Stimulated activated CD4-positive, alpha-beta T cell treated with anti-CD3 and anti-CD28 coated beads, Interleukin-15, amount 100 ng/mL, for 48 hours (primary cell): Measurements from ENCODE around the gene CHRNA1.

Experiments
- DNase-seq, 2 donors: peaks; one replicate each; pipeline ENCODE4 v3.0.0-alpha.2; 2020; ENCODE audit warnings: low read depth in 2 of 2

The CHRNA1 gene

GRCh38 chr2:174764280-174765255 lies at the start of gene CHRNA1:
TSS of gene CHRNA1 (minus strand) at chr2:174764472. CDS start at chr2:174764394, 78 bp downstream.
- no peak for DNase-seq

DNA sequence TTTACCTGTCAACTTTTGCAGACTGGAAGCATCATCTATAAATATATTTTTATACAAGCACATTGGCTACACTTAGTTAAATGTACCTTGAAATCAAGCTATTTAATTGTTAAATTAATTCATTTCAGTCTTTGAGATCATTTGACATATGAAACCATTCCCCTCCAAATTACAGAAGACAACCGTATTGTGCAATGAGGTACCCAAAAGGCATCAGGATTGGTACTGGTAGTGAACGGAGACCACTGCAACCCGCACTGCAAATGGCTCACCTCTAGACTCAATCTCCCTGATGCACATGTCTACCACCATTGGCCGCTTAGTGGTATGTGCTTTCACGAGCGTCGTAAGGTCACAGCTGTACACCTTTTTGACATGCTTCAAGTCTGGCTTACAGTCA lies 47.8 kb upstream of the CHRNA1 start:
- DNase-seq = no peak

DNA sequence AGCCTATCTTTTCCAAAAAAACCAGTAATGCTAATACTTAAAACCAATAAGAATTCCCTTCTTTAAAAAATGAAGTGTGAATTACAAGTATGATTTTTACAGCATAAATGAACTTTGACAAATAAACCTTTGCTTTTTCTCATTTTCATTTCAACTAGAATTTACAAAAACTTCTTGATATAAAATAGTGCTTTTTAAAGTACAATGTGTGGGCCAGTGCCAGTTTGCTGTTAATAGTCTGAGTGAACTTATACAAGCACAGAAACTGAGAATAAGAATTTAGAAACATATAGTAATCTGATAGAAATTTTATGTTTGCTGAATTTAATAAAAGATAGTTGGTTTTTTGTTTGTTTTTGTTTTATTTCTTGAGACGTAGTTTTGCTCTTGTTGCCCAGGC lies 43.7 kb upstream of the CHRNA1 start:
- no peak for DNase-seq

GRCh38 chr2:174805803-174806202 lies 41.5 kb upstream of the CHRNA1 start:
- no peak for DNase-seq

- DNase-seq = no peak
Observed at GRCh38 chr2:174802459-174802858, 38.2 kb upstream of the CHRNA1 start.

GRCh38 chr2:174800436-174801205 lies 36.3 kb upstream of the CHRNA1 start:
- DNase-seq = no peak

GRCh38 chr2:174798801-174799200 lies 34.5 kb upstream of the CHRNA1 start:
- no peak for DNase-seq

- DNase-seq = no peak
Observed at GRCh38 chr2:174797781-174798276, 33.6 kb upstream of the CHRNA1 start.

DNA sequence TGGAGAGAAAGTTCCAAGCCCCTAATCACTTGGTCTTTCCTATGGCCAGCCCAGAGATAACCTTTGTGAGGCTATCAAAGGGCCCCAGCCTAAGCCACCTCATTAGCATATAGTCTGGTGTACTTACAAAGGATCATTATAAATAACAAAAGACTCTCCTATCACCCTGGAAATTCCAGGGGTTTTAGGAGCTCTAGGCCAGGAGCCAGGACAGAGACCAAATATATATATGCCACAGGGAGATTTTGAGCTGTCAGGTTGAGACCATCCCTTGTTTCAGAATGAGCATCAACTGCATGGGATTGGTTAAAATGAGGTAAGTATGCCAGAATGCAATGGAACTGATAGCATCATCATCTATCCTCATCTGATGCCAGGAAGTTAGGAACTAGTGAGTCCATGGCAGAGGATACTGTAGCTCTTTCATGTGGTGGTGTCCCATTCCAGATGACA lies 32.1 kb upstream of the CHRNA1 start:
- DNase-seq = no peak

DNA sequence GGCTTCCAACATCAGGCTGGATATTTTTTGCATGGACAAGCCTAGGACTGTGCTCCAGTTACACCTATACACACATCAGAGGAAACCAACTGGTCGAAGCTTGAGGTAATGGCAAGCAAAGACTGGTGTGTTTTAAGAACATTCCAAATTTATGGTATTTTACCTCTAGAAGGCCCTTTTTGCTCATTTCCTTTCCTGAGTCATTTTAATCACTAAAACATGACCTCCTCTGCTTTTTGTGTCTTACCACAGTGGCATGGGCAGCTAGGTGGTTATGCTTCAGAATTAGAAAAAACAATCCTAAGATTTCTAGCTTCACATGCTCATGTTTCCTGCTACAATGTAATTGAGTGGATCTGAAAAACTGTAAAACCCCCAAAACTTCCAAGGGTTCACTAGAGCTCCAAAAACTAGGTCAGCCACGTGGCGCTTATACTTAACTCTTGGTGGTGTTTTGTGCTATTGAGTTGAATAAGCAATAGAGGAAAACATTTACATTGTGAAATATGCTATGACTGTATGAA lies 30.6 kb upstream of the CHRNA1 start:
- peak in 1 of 2 donors; percentile 3 for DNase-seq

GRCh38 chr2:174792309-174793025 lies 28.2 kb upstream of the CHRNA1 start:
- no peak for DNase-seq

- no peak for DNase-seq
Observed at GRCh38 chr2:174791746-174792280, 27.5 kb upstream of the CHRNA1 start.

- DNase-seq = no peak
Observed at GRCh38 chr2:174791020-174791419, 26.7 kb upstream of the CHRNA1 start.

DNA sequence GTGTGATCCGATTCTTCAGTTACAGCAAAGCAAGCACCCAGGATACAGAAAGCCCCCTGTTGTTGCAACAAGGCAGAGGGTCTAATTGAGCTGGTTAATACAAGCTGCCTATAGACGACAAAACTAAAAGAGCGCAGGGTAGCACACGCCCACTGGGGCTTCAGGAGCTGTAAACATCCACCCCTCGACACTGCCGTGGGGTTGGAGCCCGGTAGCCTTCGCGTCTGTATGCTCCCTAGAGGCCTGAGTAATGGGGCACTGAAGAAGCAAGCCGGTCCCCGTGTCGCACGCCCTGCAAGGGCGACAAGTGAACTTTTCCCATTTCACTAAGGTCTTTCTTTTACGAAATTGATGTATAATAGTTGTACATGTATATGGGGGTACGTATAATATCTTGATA lies 24.7 kb upstream of the CHRNA1 start:
- DNase-seq = no peak

DNA sequence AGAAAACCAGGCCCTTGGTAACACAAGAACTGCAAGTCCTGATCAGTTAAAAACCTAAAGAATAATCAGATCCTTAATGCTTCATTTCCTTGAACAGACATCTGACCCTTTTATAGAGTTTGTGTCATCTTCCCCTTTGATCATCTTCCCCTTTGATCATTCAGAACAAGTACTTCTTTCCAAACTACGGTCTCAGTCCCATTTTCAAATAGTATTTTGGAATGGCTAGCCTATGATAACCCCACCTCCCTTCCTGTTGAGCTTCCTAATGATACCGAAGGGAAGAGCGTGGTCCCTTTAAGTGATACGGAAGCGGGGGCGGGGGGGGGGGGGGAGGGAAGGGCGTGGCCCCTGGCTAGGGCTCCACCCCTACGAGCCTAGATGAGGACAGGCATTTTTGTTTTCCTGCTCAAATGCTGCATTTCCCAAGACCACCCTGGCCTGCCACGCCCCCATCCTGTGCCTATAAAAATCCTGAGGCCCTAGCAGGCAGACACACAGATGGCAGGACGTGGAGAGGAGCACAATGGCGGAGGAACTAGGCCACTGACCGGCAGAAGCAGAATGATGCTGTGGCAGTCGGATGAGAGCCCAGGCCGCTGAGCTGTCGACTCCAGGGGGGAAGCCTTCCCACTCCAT lies 24.1 kb upstream of the CHRNA1 start:
- DNase-seq = no peak

- DNase-seq = no peak
Observed at GRCh38 chr2:174787487-174788205, 23.4 kb upstream of the CHRNA1 start.

GRCh38 chr2:174786066-174786725 lies 21.9 kb upstream of the CHRNA1 start:
- no peak for DNase-seq

DNA sequence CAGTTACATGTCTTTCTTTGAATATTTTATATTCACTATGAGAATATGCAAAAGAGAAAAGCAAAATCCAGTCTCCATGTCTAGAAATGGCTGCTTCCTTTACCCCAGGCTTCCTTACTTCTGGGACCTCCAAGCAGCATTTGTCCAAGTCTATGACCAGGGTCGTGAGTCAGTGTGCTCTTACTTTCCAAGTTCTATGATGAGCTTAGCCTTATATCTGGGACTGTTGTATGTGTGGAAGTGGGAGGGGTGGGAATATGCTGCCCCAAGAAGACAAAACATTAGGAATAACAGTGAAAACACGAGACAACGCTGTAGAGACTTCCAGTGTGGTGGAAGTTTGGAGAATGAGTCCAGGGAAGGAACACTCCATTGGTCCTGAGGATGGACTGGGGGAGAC lies 21.2 kb upstream of the CHRNA1 start:
- no peak for DNase-seq

DNA sequence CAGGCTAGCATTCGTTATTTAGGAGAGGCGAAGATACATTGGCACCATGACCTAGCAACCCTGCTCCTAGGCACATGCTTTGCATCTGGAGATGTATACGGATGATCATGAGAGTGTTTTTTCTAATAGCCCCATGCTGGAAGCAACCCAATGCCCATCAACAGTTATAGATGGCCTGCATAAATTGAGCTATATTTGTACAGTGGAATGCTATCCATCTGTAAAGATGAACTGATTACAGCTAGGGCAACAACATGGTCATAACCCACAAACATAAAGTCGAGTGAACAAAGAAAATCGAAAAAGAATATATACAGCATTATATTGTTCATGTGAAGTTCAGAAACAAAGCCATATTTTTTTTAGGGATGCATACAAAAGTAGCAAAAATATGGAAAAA lies 20.6 kb upstream of the CHRNA1 start:
- DNase-seq = no peak

DNA sequence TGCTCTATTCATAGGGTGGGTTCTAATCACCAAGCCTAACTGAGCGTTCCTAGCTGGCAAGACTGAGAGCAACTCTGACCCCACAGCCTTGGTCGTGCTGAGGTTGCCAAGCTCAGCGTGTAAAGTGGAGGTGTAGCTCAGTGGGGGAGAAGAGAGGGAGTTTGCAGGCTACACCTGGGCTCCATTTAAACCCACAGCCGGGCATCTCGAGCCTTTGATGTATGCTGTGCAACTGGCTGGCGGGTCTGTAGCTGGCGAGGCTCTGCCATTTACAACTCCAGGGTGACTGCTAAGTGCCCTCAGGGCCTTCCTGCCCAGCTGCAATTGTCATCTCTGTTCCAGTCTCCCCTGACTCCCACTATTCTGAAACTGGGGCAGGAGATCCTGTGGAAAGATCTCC lies 20.0 kb upstream of the CHRNA1 start:
- no peak for DNase-seq
